Spleen (tissue), 7 donors: ENCODE results near the gene CSMD2.

ENCODE experiments used
- POLR2A ChIP-seq, 3 donors: fragments of 450-650 bp; IDR thresholded peaks; one replicate each; pipeline ENCODE4 v1.5.1; 2017; ENCODE audit warnings: antibody characterized with exemption in 3 of 3, mild to moderate bottlenecking in 1 of 3
- POLR2AphosphoS5 ChIP-seq, 3 donors: sonication (generic); formaldehyde crosslinking; IDR thresholded peaks; one replicate each; pipeline ENCODE4 v1.5.1; 2017; ENCODE audit warnings: antibody characterized with exemption in 3 of 3
- TF ChIP-seq, protein P1 (sequence below), 11 experiments: fragments of 200-600 bp in 7 of 11; fragments of 450-650 bp in 4 of 11; sonication (generic) in 4 of 11; IDR thresholded peaks in 8 of 11; conservative IDR thresholded peaks in 3 of 11; 1 replicate in 7 of 11; 2 replicates in 4 of 11; pipeline versions ENCODE4 v1.4.0 to v1.8.0; 2016 to 2021; ENCODE audit warnings: antibody characterized with exemption in 11 of 11, inconsistent platforms in 4 of 11, mild to moderate bottlenecking in 1 of 11
- donor health status: DM: no; HTN: no; CAD: no; lungs with moderate emphysema.
- donor health status: DM: no; HTN: no; CAD: no.
- donor health status: DM: no; HTN: no; CAD: no.

DNA sequence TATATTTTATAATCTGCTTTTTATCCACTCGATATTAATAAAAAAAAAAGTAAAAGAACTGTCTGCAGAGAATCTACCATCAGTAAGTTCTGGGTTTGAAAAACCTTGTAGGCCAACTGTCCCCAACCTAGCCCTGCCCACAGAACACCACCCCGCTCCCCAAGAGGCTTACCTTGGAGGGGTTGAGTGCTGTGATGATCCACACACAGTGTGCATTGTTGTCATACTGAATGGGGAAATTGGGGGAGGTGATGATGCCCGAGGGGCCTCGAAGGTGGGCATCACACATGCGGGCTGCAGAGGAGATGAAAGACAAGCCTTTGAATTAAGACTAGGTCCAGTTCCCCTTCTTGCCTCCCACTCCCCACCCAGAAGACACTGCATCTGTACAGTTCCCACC lies 354.5 kb downstream of the CSMD2 start:
- TF ChIP-seq, protein P1, sequence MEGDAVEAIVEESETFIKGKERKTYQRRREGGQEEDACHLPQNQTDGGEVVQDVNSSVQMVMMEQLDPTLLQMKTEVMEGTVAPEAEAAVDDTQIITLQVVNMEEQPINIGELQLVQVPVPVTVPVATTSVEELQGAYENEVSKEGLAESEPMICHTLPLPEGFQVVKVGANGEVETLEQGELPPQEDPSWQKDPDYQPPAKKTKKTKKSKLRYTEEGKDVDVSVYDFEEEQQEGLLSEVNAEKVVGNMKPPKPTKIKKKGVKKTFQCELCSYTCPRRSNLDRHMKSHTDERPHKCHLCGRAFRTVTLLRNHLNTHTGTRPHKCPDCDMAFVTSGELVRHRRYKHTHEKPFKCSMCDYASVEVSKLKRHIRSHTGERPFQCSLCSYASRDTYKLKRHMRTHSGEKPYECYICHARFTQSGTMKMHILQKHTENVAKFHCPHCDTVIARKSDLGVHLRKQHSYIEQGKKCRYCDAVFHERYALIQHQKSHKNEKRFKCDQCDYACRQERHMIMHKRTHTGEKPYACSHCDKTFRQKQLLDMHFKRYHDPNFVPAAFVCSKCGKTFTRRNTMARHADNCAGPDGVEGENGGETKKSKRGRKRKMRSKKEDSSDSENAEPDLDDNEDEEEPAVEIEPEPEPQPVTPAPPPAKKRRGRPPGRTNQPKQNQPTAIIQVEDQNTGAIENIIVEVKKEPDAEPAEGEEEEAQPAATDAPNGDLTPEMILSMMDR (IDR thresholded peaks at IDR 0.05 in 8 of 11, conservative IDR thresholded peaks at IDR 0.05 in 3 of 11): no peak
- TF ChIP-seq POLR2A (IDR thresholded peaks at IDR 0.05): no peak
- no peak for TF ChIP-seq POLR2AphosphoS5 (IDR thresholded peaks at IDR 0.05)
